ENCODE measurements around the gene POU2F3.
A peak's percentile ranks its signal among the peaks of the same experiment; 100 is the strongest.
"Not testable (repeated sequence)": the region's sequence is repeated elsewhere in the genome, so short reads cannot be mapped to it uniquely, and the experiment has no call there.

The POU2F3 gene

GRCh38 chr11:120228794-120229384 lies 11.1 kb upstream of the POU2F3 start:
- DNase-seq: no peak

GRCh38 chr11:120229451-120230424 lies 10.2 kb upstream of the POU2F3 start:
- DNase-seq: peak in 1 of 2 experiments; percentile 30

- DNase-seq: no peak
Observed at GRCh38 chr11:120230433-120231071, 9.4 kb upstream of the POU2F3 start.

GRCh38 chr11:120231963-120232362 lies 8.0 kb upstream of the POU2F3 start:
- DNase-seq: no peak

DNA sequence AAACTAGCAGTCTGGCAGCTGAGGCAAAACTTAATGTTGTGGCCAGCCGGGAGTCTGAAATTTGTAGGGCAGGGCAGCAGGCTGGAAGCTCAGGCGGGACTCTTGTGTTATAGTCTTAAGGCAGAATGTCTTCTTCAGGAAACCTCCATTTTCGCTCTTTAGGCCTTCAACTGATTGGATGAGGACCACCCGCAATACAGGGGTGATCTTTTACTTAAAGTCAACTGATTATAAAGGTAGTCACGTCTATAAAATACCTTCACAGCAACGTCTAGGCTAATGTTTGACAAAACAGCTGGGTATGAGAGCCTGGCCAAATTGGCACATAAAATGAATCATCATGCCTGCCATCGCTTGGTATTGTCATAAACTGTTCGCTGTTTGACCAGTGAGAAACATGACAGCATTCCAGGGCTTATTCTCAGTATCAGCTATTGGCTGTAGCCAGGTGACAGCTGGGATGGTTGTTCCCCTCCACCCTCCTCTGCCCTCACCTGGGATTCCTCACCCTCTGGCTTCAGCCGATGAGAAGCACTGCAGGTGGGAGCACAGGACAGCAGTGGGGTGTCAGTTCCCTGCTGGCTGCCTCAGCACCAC lies 6.6 kb upstream of the POU2F3 start:
- DNase-seq: no peak

GRCh38 chr11:120235024-120235628 lies 4.8 kb upstream of the POU2F3 start:
- peak; percentile 5 to 39 for DNase-seq

DNA sequence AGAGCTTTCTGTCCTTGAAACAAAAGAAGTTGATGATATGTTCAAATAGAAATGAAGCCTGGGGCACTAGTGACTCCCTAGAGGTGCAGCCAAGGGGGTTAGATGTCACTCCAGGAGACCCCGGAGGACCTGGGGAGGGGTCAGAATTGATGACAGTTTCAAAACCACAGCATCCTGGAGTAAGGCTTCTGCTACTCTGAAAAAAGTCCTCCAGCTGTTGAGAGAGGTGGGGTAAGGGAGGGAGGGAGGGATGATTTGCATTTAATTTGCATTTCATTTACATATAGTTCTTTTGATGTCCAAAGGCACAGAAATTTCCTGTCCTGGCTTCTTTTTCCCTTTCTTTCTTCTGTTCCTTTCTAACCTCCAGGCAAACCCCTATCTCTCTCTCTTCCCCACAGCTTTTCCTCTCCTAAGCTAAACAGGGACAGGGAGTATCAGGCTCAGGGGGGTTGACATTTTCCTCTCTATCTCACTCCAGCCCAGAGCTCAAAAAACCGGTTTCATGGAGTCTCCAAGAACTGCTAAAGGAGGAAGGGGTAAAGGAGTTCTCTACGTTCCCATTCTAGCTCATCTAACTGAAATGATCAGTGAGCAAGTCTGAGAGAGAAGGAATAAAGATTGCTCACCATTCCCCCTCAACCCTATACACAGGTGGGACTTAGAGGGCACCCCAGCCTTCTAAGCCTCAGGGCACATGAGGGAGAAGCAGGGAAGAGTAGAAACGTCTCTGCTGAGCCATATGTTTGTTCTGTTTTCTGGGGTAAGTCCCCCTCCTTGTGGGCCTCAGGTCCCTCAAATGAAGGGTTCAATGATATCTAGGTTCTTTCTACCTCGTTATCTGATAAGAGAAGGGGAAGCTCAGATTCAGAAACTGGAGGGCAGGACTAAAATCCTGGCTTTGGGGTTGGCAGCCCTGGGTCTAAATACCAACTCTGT lies 3.5 kb upstream of the POU2F3 start:
- DNase-seq: no peak

GRCh38 chr11:120238968-120239620 lies 846 bp upstream of the POU2F3 start:
- no peak for DNase-seq

- DNase-seq: no peak
Observed at GRCh38 chr11:120240866-120241265, 926 bp downstream of the POU2F3 start.

DNA sequence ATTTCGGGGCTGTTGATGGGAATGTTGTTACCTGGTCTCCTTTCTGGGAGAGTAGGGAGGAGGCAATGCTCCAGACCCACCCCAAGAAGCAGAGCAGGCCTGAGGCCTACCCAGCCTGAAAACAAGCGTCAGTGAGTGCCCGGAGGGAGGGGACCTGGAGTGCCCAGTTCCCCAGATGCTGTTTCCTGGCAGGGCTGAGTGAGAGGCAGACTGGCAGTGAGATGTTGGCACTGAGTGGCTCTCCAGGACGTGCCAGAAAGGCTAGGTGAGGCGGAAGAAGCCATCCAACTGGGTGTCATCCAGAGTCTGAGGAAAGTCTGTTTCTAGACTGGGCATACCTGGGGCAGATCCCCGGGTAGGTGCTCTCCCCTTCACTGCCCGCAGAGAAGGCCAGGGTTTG lies 1.3 kb downstream of the POU2F3 start:
- DNase-seq: no peak

DNA sequence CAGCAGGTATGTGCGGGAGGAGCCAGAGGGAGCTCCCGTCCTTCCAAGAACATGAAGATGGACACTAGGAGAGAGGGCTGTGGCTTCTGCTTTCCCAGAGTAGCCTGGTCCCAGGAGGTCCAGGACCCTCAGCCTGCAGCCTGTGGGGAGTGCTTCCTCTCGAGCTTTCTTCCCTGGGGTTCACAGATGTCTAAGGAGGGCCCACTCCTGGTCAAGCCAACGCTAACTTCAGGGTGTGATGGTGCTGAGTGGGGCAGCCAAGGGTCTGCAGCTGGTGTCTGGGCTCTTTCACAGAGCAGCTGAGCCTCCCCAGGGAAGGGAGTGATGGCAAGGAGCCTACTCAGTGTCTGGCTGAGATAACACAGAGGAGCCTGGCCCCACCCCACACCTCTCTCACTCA lies 3.3 kb downstream of the POU2F3 start:
- DNase-seq: no peak

DNA sequence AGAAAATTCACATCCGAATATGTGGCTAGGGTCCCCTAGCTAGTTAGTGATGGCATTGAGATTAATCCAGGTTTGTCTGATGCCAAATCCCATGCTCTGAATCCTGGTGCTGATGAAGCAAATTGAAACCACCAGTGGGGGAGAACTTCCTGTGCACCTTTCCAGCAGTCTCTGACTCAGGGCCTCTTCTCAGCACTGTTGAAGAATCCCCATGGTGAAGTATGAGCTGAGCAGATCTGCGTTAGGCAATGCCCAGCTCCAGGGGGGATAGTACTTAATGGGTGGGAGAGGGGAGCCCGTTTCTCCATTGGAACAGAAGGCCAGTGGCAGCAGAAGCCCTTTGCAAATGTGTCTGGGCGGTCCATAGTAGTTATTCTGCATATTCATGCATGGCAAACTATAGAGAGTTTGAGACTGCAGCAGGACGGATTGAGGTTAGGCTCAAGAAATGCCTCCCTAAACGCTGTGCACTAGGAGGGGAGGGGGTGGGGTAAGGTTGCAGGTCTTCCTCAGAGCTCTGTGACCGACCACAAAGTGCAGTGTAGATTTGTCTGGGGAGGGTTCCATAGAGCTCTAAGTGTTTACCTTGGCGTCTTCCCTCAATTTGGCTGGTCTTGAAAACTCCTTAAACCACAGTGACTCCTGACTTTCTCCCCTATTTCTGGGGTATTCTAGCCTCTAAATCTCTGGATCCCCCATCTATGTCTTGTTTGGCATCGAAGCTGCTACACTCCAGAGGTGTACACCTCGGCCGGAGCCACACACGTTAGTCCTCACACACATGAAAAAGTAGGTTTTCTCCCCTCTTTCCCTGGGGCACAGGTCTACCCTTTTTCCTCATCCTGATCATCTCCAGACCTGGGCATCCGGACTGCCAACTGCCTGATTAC lies 4.8 kb downstream of the POU2F3 start:
- no peak for DNase-seq

DNA sequence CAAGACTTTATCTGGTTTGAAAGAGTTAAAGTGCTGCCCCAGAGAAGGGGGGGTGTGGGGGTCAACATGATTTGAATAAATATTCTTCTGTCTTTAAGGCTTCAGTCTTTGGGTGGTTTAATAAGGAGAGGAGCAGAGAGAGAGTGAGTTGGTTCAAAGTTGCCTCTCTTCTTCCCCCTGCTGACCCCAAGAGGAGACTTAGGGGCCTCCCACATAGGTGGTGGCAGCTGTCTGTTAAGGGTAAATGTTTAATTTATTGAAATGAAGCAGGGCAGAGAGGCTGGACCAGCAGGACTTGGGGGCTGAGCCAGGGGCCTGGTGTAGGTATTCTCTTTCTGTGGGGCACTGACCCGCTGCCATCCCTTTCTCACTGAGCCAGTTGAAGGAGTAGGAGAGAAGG lies 5.5 kb downstream of the POU2F3 start:
- DNase-seq: no peak

- DNase-seq: no peak
Observed at GRCh38 chr11:120248551-120249278, 8.8 kb downstream of the POU2F3 start.

DNA sequence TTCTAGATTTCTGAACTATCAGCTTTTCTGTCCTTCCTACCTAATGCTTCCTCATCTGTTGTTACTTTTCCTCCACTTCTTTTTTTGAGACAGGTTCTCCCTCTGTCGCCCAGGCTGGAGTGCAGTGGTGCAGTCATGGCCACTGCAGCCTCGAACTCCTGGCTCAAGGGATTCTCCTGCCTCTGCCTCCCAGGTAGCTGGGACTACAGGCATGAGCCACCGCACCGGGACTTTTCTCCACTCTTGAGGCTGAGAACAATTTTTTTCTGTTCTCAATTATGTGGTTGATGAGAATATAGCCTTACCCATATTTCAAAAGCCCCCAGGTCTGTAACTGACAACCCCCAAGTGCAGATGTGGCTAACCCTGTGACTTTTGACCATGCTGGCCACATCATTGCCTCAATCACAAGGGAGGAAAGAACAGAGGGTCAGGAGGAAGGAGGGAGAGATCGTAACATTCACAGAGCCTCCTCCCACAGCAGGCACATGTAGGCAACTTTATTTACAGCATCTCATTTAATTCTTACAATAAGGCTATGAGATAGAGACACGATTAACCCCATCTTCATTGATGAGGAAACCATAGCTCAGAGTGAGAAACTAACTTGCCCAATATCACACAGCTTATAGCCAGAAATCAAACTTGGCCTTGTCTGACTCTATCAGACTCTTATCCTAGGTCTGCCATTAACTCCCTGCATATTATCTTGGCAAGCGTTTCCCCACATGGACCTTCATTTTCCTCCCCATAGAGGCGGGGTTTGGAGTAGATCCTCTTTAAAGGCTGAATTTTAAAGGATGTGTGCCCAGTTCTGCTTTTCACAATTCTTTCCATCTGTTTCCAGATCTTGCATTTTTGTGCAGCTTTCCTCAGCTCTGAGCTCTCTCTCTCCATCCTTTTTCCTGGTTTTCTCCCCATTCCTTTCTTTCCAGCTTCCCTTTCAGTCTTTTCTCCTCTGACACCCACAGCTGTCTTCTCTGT lies 9.6 kb downstream of the POU2F3 start:
- DNase-seq: no peak

GRCh38 chr11:120253377-120253776 lies 13.4 kb downstream of the POU2F3 start:
- DNase-seq: not testable (repeated sequence)

DNA sequence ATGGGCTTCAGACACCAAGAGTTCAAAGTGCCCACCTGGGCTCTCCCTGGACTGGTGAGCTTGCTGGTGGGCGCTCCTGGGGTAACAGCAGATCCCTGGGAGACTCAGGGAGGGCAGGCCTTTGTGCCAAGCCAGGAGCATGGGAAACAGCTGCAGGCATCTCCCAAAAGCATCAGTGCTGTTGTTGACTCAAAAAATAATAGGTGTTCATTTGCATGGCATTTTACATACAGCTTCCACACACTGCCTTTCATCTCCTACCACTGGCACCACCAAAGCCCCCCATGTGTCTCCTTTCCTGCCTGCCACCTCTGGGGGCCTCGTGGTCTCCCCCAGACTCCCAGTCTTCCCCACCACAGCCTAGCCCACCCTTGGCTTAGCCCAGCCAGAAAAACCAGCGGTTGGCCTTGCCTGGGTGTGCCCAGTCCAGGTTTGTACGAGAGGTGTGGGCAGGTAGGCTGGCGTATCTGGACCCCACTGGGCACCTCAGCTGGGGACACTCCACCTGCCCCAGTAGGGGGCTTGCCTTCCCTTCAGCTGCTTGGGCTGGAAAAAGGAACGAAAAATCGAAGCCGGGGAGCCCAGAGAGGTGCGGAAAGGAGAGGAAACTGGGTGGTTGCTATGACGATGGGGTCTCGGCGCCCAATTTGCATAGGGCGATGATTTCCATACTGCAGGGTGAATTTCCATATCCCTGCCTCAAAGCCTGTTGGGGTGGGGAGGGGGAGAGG lies 15.0 kb downstream of the POU2F3 start:
- no peak for DNase-seq

DNA sequence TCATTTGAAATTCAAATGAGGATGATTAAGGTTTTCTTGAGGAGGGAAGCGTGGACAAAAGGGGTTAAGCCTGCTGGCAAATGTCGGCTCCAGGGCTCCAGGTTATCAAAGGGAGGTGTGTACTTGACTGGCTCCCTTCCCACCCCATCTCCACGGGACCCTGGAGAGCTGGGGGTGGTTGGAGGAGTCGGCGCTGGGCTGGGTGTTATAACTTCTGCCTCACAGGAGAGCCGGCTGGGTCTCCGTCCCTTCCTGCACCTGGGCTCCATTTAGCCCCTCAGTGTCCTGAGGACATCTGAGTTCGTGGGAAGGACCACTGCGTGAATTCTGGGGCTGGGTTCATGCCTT lies 15.6 kb downstream of the POU2F3 start:
- no peak for DNase-seq

Data from NCI-H446 (cell line).